ENCODE results near the gene KLK13. TPM values are rescaled to one million over a fixed set of nuclear protein-coding genes. Genes with fewer than 3 reads are reported as not detected.

Gene KLK13
- polyA plus RNA-seq, 1 of the 3 experiments (the other 2 are of a cell fraction): not detected

DNA sequence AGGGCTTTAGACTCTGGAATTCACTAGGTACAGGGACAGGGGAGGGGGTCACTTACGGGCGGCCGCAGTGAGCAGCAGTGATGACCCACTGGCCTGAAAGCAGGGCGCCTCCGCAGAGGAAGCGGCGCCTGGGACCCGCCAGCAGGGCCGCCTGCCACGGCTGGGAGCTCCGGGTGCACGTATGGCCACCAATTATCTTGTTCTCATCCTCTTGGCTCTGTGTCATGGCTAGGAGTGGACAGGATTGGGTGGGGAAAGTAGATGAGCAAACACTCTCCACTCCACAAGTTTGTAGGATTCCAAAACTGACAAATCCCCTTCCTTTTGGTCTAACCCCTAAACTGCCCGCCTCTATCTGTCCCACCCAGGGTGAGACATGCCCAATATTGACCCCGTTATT lies 16.6 kb upstream of the KLK13 start:
- H3K4me2 ChIP-seq: no peak overlapping the region
- no peak overlapping the region for H3K4me3 ChIP-seq (ENCODE audit: low read depth in 2 of 2, low read length in 1 of 2)
- no peaks in the 10 kb centered on the region for H4K20me1 ChIP-seq (ENCODE audit: insufficient read depth)
- no peak for DNase-seq
- no peaks in the 10 kb centered on the region for H3K9me3 ChIP-seq
- H3K36me3 ChIP-seq (replicated peaks in 1 of 2; ENCODE audit: control insufficient read depth in 1 of 2, insufficient read depth in 2 of 2, low read length in 1 of 2): no peaks in the 10 kb centered on the region
- no peaks in the 10 kb centered on the region for H3F3A ChIP-seq (replicated peaks; ENCODE audit: insufficient read depth)
- CTCF ChIA-PET: interaction anchor here (1.0 to 1.9 kb wide), 3 partner anchors 15 to 60 kb away, joined by 3 to 6 read pairs (median 4); no protein-coding TSS in a partner anchor
- WGBS (ENCODE audit: low lambda C conversion rate): 7% methylated on average over 5 of the region's 14 CpGs
- POLR2A ChIA-PET: no interaction called here
- TF ChIP-seq ELF1 (IDR thresholded peaks at IDR 0.05) (no peak), GATA2 (CRISPR knock-in tag; IDR thresholded peaks at IDR 0.05) (no peak), NFIC (IDR thresholded peaks at IDR 0.05; ENCODE audit: borderline replicate concordance) (no peak), MXI1 (IDR thresholded peaks at IDR 0.05; ENCODE audit: low read depth, low read length) (no peak), JUND (IDR thresholded peaks at IDR 0.05) (no peak), FOSL2 (IDR thresholded peaks at IDR 0.05; ENCODE audit: borderline replicate concordance, low read depth) (no peak), RFX5 (IDR thresholded peaks at IDR 0.05; ENCODE audit: low read length) (no peak), FOXM1 (IDR thresholded peaks at IDR 0.05; ENCODE audit: low read depth) (no peak), POLR2AphosphoS5 (IDR thresholded peaks at IDR 0.05; ENCODE audit: low read depth, low read length) (no peak), RAD21 (IDR thresholded peaks at IDR 0.05; ENCODE audit: low read length) (no peak), RCOR1 (IDR thresholded peaks at IDR 0.05; ENCODE audit: low read length) (no peak), TEAD4 (IDR thresholded peaks at IDR 0.05; ENCODE audit: borderline replicate concordance, insufficient read depth) (no peak), TAF1 (IDR thresholded peaks at IDR 0.05; ENCODE audit: borderline replicate concordance, low read depth, low read length) (no peak), NRF1 (IDR thresholded peaks at IDR 0.05; ENCODE audit: low read depth, low read length) (no peak)
- TF ChIP-seq, protein P1, sequence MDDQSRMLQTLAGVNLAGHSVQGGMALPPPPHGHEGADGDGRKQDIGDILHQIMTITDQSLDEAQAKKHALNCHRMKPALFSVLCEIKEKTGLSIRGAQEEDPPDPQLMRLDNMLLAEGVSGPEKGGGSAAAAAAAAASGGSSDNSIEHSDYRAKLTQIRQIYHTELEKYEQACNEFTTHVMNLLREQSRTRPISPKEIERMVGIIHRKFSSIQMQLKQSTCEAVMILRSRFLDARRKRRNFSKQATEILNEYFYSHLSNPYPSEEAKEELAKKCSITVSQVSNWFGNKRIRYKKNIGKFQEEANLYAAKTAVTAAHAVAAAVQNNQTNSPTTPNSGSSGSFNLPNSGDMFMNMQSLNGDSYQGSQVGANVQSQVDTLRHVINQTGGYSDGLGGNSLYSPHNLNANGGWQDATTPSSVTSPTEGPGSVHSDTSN (IDR thresholded peaks at IDR 0.05): no peak
- TF ChIP-seq, protein P2, sequence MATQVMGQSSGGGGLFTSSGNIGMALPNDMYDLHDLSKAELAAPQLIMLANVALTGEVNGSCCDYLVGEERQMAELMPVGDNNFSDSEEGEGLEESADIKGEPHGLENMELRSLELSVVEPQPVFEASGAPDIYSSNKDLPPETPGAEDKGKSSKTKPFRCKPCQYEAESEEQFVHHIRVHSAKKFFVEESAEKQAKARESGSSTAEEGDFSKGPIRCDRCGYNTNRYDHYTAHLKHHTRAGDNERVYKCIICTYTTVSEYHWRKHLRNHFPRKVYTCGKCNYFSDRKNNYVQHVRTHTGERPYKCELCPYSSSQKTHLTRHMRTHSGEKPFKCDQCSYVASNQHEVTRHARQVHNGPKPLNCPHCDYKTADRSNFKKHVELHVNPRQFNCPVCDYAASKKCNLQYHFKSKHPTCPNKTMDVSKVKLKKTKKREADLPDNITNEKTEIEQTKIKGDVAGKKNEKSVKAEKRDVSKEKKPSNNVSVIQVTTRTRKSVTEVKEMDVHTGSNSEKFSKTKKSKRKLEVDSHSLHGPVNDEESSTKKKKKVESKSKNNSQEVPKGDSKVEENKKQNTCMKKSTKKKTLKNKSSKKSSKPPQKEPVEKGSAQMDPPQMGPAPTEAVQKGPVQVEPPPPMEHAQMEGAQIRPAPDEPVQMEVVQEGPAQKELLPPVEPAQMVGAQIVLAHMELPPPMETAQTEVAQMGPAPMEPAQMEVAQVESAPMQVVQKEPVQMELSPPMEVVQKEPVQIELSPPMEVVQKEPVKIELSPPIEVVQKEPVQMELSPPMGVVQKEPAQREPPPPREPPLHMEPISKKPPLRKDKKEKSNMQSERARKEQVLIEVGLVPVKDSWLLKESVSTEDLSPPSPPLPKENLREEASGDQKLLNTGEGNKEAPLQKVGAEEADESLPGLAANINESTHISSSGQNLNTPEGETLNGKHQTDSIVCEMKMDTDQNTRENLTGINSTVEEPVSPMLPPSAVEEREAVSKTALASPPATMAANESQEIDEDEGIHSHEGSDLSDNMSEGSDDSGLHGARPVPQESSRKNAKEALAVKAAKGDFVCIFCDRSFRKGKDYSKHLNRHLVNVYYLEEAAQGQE (IDR thresholded peaks at IDR 0.05; ENCODE audit: low read depth, low read length): no peak
- TF ChIP-seq, protein P3, sequence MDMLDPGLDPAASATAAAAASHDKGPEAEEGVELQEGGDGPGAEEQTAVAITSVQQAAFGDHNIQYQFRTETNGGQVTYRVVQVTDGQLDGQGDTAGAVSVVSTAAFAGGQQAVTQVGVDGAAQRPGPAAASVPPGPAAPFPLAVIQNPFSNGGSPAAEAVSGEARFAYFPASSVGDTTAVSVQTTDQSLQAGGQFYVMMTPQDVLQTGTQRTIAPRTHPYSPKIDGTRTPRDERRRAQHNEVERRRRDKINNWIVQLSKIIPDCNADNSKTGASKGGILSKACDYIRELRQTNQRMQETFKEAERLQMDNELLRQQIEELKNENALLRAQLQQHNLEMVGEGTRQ (IDR thresholded peaks at IDR 0.05; ENCODE audit: borderline replicate concordance, low read depth, low read length): no peak
- no peak overlapping the region for H2AFZ ChIP-seq (ENCODE audit: low read depth)
- no peak overlapping the region for H3K9ac ChIP-seq
- H3K9me2 ChIP-seq: no peaks in the 10 kb centered on the region
- H3K27me3 ChIP-seq (ENCODE audit: insufficient read depth): peaks cover 26% of the 10 kb centered on the region; the same call in 1 of the 2 replicates
- H3K79me2 ChIP-seq (ENCODE audit: insufficient read depth): no peaks in the 10 kb centered on the region
- no peak overlapping the region for H3K27ac ChIP-seq (ENCODE audit: low read depth in 2 of 2, low read length in 1 of 2)
- H3K4me1 ChIP-seq (ENCODE audit: control insufficient read depth in 1 of 2, insufficient read depth in 2 of 2, low read depth in 1 of 2, low read length in 1 of 2): no peaks in the 10 kb centered on the region

All from SK-N-SH (cell line).